ENCODE data around the gene ASB11. TPM values are rescaled to one million over a fixed set of nuclear protein-coding genes. Genes with fewer than 3 reads are reported as not detected.

Gene ASB11
- polyA plus RNA-seq, 1 donor (not counting 4 experiments of a cell fraction or from before 2014, with no cell fraction given), result not detected

DNA sequence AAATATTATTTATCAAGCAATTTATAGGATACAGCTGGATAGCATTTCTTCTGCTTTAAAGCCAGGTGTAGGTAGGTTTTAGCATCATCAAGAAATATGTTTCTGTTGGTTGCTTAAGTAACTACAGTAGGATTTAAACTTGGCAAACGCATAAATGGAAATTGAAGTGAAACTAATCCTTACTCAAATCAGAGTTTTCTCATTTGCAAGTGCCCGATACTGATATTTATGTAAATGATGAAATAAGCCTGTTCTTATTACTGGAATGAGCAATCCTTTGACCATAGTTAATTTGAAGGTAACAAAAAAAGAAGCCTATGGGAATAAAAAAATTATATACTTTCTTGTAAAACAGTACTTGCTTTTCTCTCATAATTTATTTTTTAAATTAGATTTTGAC, 43.1 kb upstream of the ASB11 start:
- Histone ChIP-seq H3K27me3 (ENCODE audit: control insufficient read depth, extremely low read depth, insufficient read depth, low read length) (no peaks in the 10 kb centered on the region), H2AFZ (ENCODE audit: control insufficient read depth, low read length) (no peak overlapping the region), H3K9me1 (ENCODE audit: control insufficient read depth, extremely low read depth, insufficient read depth, low read length) (no peaks in the 10 kb centered on the region), H3K79me2 (ENCODE audit: control insufficient read depth, insufficient read depth, low read length) (no peaks in the 10 kb centered on the region), H3K27ac (ENCODE audit: control insufficient read depth, insufficient read depth, low read length) (no peak overlapping the region), H3K4me1 (ENCODE audit: control insufficient read depth, extremely low read depth, insufficient read depth, low read length) (no peaks in the 10 kb centered on the region), H3K4me3 (ENCODE audit: control insufficient read depth in 2 of 3, extremely low read depth in 1 of 3, insufficient read depth in 2 of 3, low read depth in 1 of 3, low read length in 3 of 3) (no peak overlapping the region), H4K20me1 (ENCODE audit: control insufficient read depth, extremely low read depth, insufficient read depth, low read length) (no peaks in the 10 kb centered on the region), H3K9ac (ENCODE audit: control insufficient read depth, extremely low read depth, insufficient read depth, low read length) (no peak overlapping the region), H3K36me3 (ENCODE audit: control insufficient read depth in 2 of 2, extremely low read depth in 1 of 2, insufficient read depth in 2 of 2, low read length in 2 of 2) (no peaks in the 10 kb centered on the region), H3K4me2 (ENCODE audit: control insufficient read depth, extremely low read depth, insufficient read depth, low read depth, low read length) (no peak overlapping the region), H3K9me3 (ENCODE audit: control insufficient read depth, low read depth, low read length) (no peaks in the 10 kb centered on the region)
- FAIRE-seq (no peak), DNase-seq (ENCODE audit: low read depth, low spot score) (no peak)
- no peak for TF ChIP-seq EZH2 (IDR thresholded peaks at IDR 0.05; ENCODE audit: low read length)
- dilution Hi-C loops (cut with MboI; ENCODE audit: extremely low pct_ligation_motif_present, low sequenced_read_pairs), result loop anchor here (25.0 kb wide), 1 partner anchor 104 kb away; no protein-coding TSS in a partner anchor

DNA sequence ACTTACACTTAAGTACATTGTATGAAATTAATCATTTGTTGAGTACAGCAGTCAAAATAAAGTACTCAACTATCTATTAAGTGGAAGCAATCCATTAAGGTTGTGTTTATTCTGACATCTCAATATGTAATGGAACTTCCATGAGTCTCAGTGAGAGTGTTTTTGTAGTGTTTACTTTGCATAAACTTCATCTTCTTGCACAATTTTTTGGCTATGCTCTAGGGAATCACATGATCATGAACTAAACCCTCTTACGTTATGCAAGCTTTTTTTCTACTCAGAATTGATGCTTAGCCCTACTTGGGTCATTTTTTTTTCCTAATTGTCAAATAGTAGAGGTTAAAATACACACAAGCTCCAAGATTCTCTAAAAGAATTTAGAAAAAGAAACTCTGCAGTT, 41.0 kb upstream of the ASB11 start:
- Histone ChIP-seq H3K27ac (ENCODE audit: control insufficient read depth, insufficient read depth, low read length) (no peak overlapping the region), H3K4me3 (ENCODE audit: control insufficient read depth in 2 of 3, extremely low read depth in 1 of 3, insufficient read depth in 2 of 3, low read depth in 1 of 3, low read length in 3 of 3) (no peak overlapping the region), H4K20me1 (ENCODE audit: control insufficient read depth, extremely low read depth, insufficient read depth, low read length) (no peaks in the 10 kb centered on the region), H3K79me2 (ENCODE audit: control insufficient read depth, insufficient read depth, low read length) (no peaks in the 10 kb centered on the region), H3K9me3 (ENCODE audit: control insufficient read depth, low read depth, low read length) (no peaks in the 10 kb centered on the region), H3K36me3 (ENCODE audit: control insufficient read depth in 2 of 2, extremely low read depth in 1 of 2, insufficient read depth in 2 of 2, low read length in 2 of 2) (no peaks in the 10 kb centered on the region), H3K4me2 (ENCODE audit: control insufficient read depth, extremely low read depth, insufficient read depth, low read depth, low read length) (no peak overlapping the region), H3K9me1 (ENCODE audit: control insufficient read depth, extremely low read depth, insufficient read depth, low read length) (no peaks in the 10 kb centered on the region), H3K9ac (ENCODE audit: control insufficient read depth, extremely low read depth, insufficient read depth, low read length) (no peak overlapping the region), H3K4me1 (ENCODE audit: control insufficient read depth, extremely low read depth, insufficient read depth, low read length) (no peaks in the 10 kb centered on the region), H2AFZ (ENCODE audit: control insufficient read depth, low read length) (no peak overlapping the region), H3K27me3 (ENCODE audit: control insufficient read depth, extremely low read depth, insufficient read depth, low read length) (no peaks in the 10 kb centered on the region)
- no peak for TF ChIP-seq EZH2 (IDR thresholded peaks at IDR 0.05; ENCODE audit: low read length)
- TF ChIP-seq, protein P1, sequence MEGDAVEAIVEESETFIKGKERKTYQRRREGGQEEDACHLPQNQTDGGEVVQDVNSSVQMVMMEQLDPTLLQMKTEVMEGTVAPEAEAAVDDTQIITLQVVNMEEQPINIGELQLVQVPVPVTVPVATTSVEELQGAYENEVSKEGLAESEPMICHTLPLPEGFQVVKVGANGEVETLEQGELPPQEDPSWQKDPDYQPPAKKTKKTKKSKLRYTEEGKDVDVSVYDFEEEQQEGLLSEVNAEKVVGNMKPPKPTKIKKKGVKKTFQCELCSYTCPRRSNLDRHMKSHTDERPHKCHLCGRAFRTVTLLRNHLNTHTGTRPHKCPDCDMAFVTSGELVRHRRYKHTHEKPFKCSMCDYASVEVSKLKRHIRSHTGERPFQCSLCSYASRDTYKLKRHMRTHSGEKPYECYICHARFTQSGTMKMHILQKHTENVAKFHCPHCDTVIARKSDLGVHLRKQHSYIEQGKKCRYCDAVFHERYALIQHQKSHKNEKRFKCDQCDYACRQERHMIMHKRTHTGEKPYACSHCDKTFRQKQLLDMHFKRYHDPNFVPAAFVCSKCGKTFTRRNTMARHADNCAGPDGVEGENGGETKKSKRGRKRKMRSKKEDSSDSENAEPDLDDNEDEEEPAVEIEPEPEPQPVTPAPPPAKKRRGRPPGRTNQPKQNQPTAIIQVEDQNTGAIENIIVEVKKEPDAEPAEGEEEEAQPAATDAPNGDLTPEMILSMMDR (optimal IDR thresholded peaks at IDR 0.05 in 1 of 3, IDR thresholded peaks at IDR 0.05 in 1 of 3, conservative IDR thresholded peaks at IDR 0.05 in 1 of 3; ENCODE audit: extremely low read depth in 1 of 3, insufficient read depth in 2 of 3, low read length in 3 of 3), result no peak
- FAIRE-seq, result no peak
- no peak for DNase-seq (ENCODE audit: low read depth, low spot score)
- dilution Hi-C loops (cut with MboI; ENCODE audit: extremely low pct_ligation_motif_present, low sequenced_read_pairs), result loop anchor here (25.0 kb wide), 1 partner anchor 106 kb away; no protein-coding TSS in a partner anchor
